Stimulated activated CD4-positive, alpha-beta T cell treated with anti-CD3 and anti-CD28 coated beads, Interleukin-2, amount 100 ng/mL, for 24 hours (primary cell): ENCODE measurements around the gene SERP1.

Source experiments
- DNase-seq, 2 donors: peaks; one replicate each; pipeline ENCODE4 v3.0.0-alpha.2; 2020

The SERP1 gene

GRCh38 chr3:150546226-150547044 is at the start of gene SERP1, which contains the start of gene EIF2A:
SERP1 (minus strand) TSS chr3:150546496; CDS start chr3:150546135, 361 bp downstream.
EIF2A (plus strand) TSS chr3:150546787; CDS start chr3:150546803, 16 bp downstream.
- DNase-seq, result peak; percentile 98 to 99

GRCh38 chr3:150594150-150594549 is 47.9 kb upstream of the SERP1 start:
- no peak for DNase-seq

- DNase-seq, result no peak
These were observed 43.5 kb upstream of the SERP1 start for GRCh38 chr3:150589759-150590158.

- DNase-seq, result no peak
These were observed 41.9 kb upstream of the SERP1 start for GRCh38 chr3:150588027-150588830.

GRCh38 chr3:150583028-150583427 is 36.7 kb upstream of the SERP1 start:
- no peak for DNase-seq

- DNase-seq, result no peak
These were observed 36.3 kb upstream of the SERP1 start for GRCh38 chr3:150582620-150583019.

- no peak for DNase-seq
These were observed 34.9 kb upstream of the SERP1 start for GRCh38 chr3:150581174-150581573.

- no peak for DNase-seq
These were observed 31.6 kb upstream of the SERP1 start for GRCh38 chr3:150577855-150578254.

- no peak for DNase-seq
These were observed 21.0 kb upstream of the SERP1 start for GRCh38 chr3:150567328-150567727.

GRCh38 chr3:150564243-150564642 is 17.9 kb upstream of the SERP1 start:
- no peak for DNase-seq

- no peak for DNase-seq
These were observed 11.4 kb upstream of the SERP1 start for GRCh38 chr3:150557725-150558124.

- no peak for DNase-seq
These were observed 10.5 kb upstream of the SERP1 start for GRCh38 chr3:150556792-150557191.

GRCh38 chr3:150555859-150556436 is 9.7 kb upstream of the SERP1 start:
- DNase-seq, result no peak

- no peak for DNase-seq
These were observed 897 bp upstream of the SERP1 start for GRCh38 chr3:150547045-150547741.

- peak in 1 of 2 donors; percentile 53 for DNase-seq
These were observed 674 bp downstream of the SERP1 start for GRCh38 chr3:150545419-150546225.

- DNase-seq, result no peak
These were observed 1.6 kb downstream of the SERP1 start for GRCh38 chr3:150544726-150545125.

- DNase-seq, result no peak
These were observed 2.3 kb downstream of the SERP1 start for GRCh38 chr3:150544041-150544440.

GRCh38 chr3:150543531-150543930 is 2.8 kb downstream of the SERP1 start:
- DNase-seq, result no peak

- DNase-seq, result no peak
These were observed 3.2 kb downstream of the SERP1 start for GRCh38 chr3:150543128-150543527.

- no peak for DNase-seq
These were observed 5.3 kb downstream of the SERP1 start for GRCh38 chr3:150540991-150541390.

GRCh38 chr3:150540297-150540696 is 6.0 kb downstream of the SERP1 start:
- DNase-seq, result no peak
